GM12878 (cell line): ENCODE measurements around the gene ABCC5. TPM values are rescaled to one million over a fixed set of nuclear protein-coding genes. Genes with fewer than 3 reads are reported as not detected.

ENCODE experiments used
- ATAC-seq: fragments of 200-7000 bp; cut with Tn5 transposase; 3 replicates; pipeline ENCODE4 v1.9.1; 2020; ENCODE audit warnings: mild to moderate bottlenecking, moderate library complexity
- BruUV-seq: library from RNA; stranded (reverse); fragments of 400-500 nt; replicated peaks from 2 replicates; lab custom pipeline; 2021; lab: Mats Ljungman, UMichigan
- CTCF ChIA-PET: fragments of 300-600 bp; sonication (Branson Sonifier 250); formaldehyde crosslinking; extraction: SDS; loops from one replicate; lab custom pipeline; 2021; ENCODE audit warnings: inconsistent platforms; lab: Yijun Ruan, JAX
- POLR2A ChIA-PET: fragments of 350-600 bp; formaldehyde crosslinking; extraction: SDS; loops from one replicate; lab custom pipeline; 2021; ENCODE audit warnings: inconsistent platforms; lab: Charles Lee
- RAD21 ChIA-PET: fragments of 300-600 bp; sonication (Branson Sonifier 250); formaldehyde crosslinking; loops from one replicate; lab custom pipeline; 2023; ENCODE audit warnings: antibody characterized with exemption; ENCODE audit not compliant: unreplicated experiment; lab: Charles Lee
- SMC1A ChIA-PET: fragments of 300-600 bp; sonication (Branson Sonifier 250); formaldehyde crosslinking; loops from one replicate; lab custom pipeline; 2023; ENCODE audit not compliant: unreplicated experiment, uncharacterized antibody; lab: Charles Lee
- DNase-seq: peaks from one replicate; pipeline ENCODE4 v3.0.0-alpha.2; 2011; ENCODE audit warnings: low read depth, low spot score
- FAIRE-seq: peaks from 3 replicates; lab custom pipeline; 2011; peaks lifted over from hg19 to GRCh38; lab: Jason Lieb, UNC
- H2AFZ ChIP-seq: 2 replicates; pipeline ENCODE4 v1.6.0; 2011; ENCODE audit warnings: low read depth, low read length, control low read depth; ENCODE audit not compliant: control insufficient read depth
- H3K27ac ChIP-seq: 2 replicates; pipeline ENCODE4 v1.5.1; 2011; ENCODE audit warnings: control low read depth; ENCODE audit not compliant: control insufficient read depth, insufficient read depth
- H3K27me3 ChIP-seq, 2 experiments: replicated peaks in 1 of 2; 2 replicates each; pipeline versions ENCODE4 v1.6.0 to v1.6.1; 2011; ENCODE audit warnings: low read length in 1 of 2; ENCODE audit not compliant: control insufficient read depth in 2 of 2, insufficient read depth in 2 of 2
- H3K36me3 ChIP-seq, 2 experiments: 2 replicates each; pipeline ENCODE4 v1.5.1; 2011; ENCODE audit warnings: low read length in 1 of 2; ENCODE audit not compliant: control insufficient read depth in 2 of 2, insufficient read depth in 2 of 2
- H3K4me1 ChIP-seq: 2 replicates; pipeline ENCODE4 v1.6.1; 2011; ENCODE audit warnings: mild to moderate bottlenecking, low read length, moderate library complexity, mixed read lengths; ENCODE audit not compliant: control insufficient read depth, insufficient read depth
- H3K4me2 ChIP-seq: 2 replicates; pipeline ENCODE4 v1.6.0; 2011; ENCODE audit warnings: control low read depth; ENCODE audit not compliant: control insufficient read depth, insufficient read depth
- H3K4me3 ChIP-seq: fragments of 200-600 bp; sonication (generic); 2 replicates; pipeline ENCODE4 v1.5.1; 2016
- H3K79me2 ChIP-seq: 2 replicates; pipeline ENCODE4 v1.6.0; 2011; ENCODE audit warnings: low read length; ENCODE audit not compliant: control insufficient read depth, insufficient read depth
- H3K9ac ChIP-seq: 2 replicates; pipeline ENCODE4 v1.8.0; 2011; ENCODE audit warnings: low read length, control low read depth, mixed read lengths; ENCODE audit not compliant: control insufficient read depth, insufficient read depth
- H3K9me3 ChIP-seq: replicated peaks from 3 replicates; pipeline ENCODE4 v1.5.1; 2011; ENCODE audit warnings: mild to moderate bottlenecking, low read length; ENCODE audit not compliant: control insufficient read depth, insufficient read depth
- H4K20me1 ChIP-seq: 2 replicates; pipeline ENCODE4 v1.6.0; 2011; ENCODE audit not compliant: control insufficient read depth, insufficient read depth
- ATF7 ChIP-seq: fragments of 450-650 bp; IDR thresholded peaks from 2 replicates; pipeline ENCODE4 v1.6.1; 2016; ENCODE audit warnings: low read depth, mild to moderate bottlenecking
- CREB1 ChIP-seq: IDR thresholded peaks from 2 replicates; pipeline ENCODE4 v1.6.1; 2012; ENCODE audit warnings: low read depth, mild to moderate bottlenecking, inconsistent platforms
- FOS ChIP-seq: IDR thresholded peaks from 3 replicates; pipeline ENCODE4 v1.6.1; 2011; ENCODE audit warnings: borderline replicate concordance; ENCODE audit not compliant: insufficient read length; ENCODE audit errors: extremely low read depth
- IRF4 ChIP-seq: IDR thresholded peaks from 2 replicates; pipeline ENCODE4 v1.6.1; 2011; ENCODE audit warnings: low read depth, low read length
- JUNB ChIP-seq: IDR thresholded peaks from 2 replicates; pipeline ENCODE4 v1.6.1; 2016; ENCODE audit warnings: antibody characterized with exemption, mild to moderate bottlenecking
- KDM1A ChIP-seq: fragments of 200-600 bp; sonication (generic); IDR thresholded peaks from 2 replicates; pipeline ENCODE4 v1.6.1; 2016; ENCODE audit warnings: borderline replicate concordance
- MEF2B ChIP-seq: fragments of 450-650 bp; IDR thresholded peaks from 2 replicates; pipeline ENCODE4 v1.6.1; 2018; ENCODE audit warnings: mild to moderate bottlenecking, moderate library complexity; ENCODE audit not compliant: partially characterized antibody, poor library complexity, severe bottlenecking
- NFYA ChIP-seq: IDR thresholded peaks from 2 replicates; pipeline ENCODE4 v1.6.1; 2011; ENCODE audit warnings: low read depth, mild to moderate bottlenecking, low read length, improper control_type of control experiment, borderline replicate concordance
- NR2F1 ChIP-seq: fragments of 450-650 bp; conservative IDR thresholded peaks from 2 replicates; pipeline ENCODE4 v1.6.1; 2017; ENCODE audit warnings: mild to moderate bottlenecking
- SREBF2 ChIP-seq: IDR thresholded peaks from 2 replicates; pipeline ENCODE4 v1.6.1; 2012; ENCODE audit warnings: mild to moderate bottlenecking, low read length
- WRNIP1 ChIP-seq: IDR thresholded peaks from 2 replicates; pipeline ENCODE4 v1.6.1; 2011; ENCODE audit warnings: low read depth, low read length, improper control_type of control experiment, borderline replicate concordance
- WGBS: methylation state at CpG from one replicate; pipeline ENCODE4 v1.1.6; 2016; ENCODE audit warnings: low lambda C conversion rate; ENCODE audit not compliant: insufficient replicate concordance, insufficient coverage; ENCODE audit errors: missing lambda C conversion rate; 5-methylcytosine and 5-hydroxymethylcytosine counted together
- in situ Hi-C: fragments of 300-500 bp; cut with MboI; formaldehyde crosslinking; loops from 9 replicates; pipeline ENCODE4 v1.14.3; 2018; ENCODE audit warnings: mixed read lengths
- intact Hi-C: fragments of 100-400 bp; cut with micrococcal nuclease; formaldehyde crosslinking; loops from one replicate; pipeline ENCODE4 v1.14.2; 2022; ENCODE audit not compliant: unreplicated experiment
- polyA plus RNA-seq, 11 experiments: library from polyadenylated mRNA; depleted of rRNA in 4 of 11; unstranded in 6 of 11; stranded (reverse) in 5 of 11; fragments of >200 nt; fragmentation: Nextera tagmentation in 4 of 11; fragmentation: Illumina TruSeq in 1 of 11; extraction: Ambion mirVana in 4 of 11; extraction: Trizol in 1 of 11; gene quantifications; 1 replicate in 1 of 11; 2 replicates in 10 of 11; pipeline versions ENCODE4 v1.2.1 to v1.2.3, GENCODE V29; 2011 to 2016; ENCODE audit warnings: inconsistent platforms in 2 of 11, missing spikeins in 2 of 11, low read depth in 1 of 11
- total RNA-seq, 4 experiments: library from RNA; depleted of rRNA in 3 of 4; stranded (reverse); fragments of >200 nt in 3 of 4; fragmentation: Illumina TruSeq in 1 of 4; extraction: Trizol in 1 of 4; gene quantifications; 2 replicates each; pipeline versions ENCODE4 v1.2.1 to v1.2.3, GENCODE V29; 2013 to 2021
- TF ChIP-seq, protein P1 (sequence below): IDR thresholded peaks from 2 replicates; pipeline ENCODE4 v1.6.1; 2012; ENCODE audit warnings: low read depth, low read length, improper control_type of control experiment
- TF ChIP-seq, protein P2 (sequence below): IDR thresholded peaks from 2 replicates; pipeline ENCODE4 v1.6.1; 2012; ENCODE audit warnings: low read depth, low read length, improper control_type of control experiment
- TF ChIP-seq, protein P3 (sequence below): fragments of 150-350 bp; IDR thresholded peaks from 2 replicates; pipeline ENCODE4 v1.6.1; 2016; ENCODE audit warnings: low read depth, low read length

ABCC5 gene
- total and polyA plus RNA-seq, 10 of the 15 experiments (the other 5 are each of a cell fraction or from before 2014, with no cell fraction given) = 6.0 to 17.8 (median 9.7) TPM

- H3K36me3 ChIP-seq = no peaks in the 10 kb centered on the region
- H3K4me2 ChIP-seq = no peak overlapping the region
- no peak overlapping the region for H3K27ac ChIP-seq
- TF ChIP-seq FOS = no peak
- no peak for TF ChIP-seq WRNIP1
- no peak for TF ChIP-seq SREBF2
- TF ChIP-seq, protein P1, sequence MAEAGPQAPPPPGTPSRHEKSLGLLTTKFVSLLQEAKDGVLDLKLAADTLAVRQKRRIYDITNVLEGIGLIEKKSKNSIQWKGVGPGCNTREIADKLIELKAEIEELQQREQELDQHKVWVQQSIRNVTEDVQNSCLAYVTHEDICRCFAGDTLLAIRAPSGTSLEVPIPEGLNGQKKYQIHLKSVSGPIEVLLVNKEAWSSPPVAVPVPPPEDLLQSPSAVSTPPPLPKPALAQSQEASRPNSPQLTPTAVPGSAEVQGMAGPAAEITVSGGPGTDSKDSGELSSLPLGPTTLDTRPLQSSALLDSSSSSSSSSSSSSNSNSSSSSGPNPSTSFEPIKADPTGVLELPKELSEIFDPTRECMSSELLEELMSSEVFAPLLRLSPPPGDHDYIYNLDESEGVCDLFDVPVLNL = no peak
- TF ChIP-seq CREB1 = no peak
- TF ChIP-seq IRF4 = no peak
- no peak for TF ChIP-seq JUNB
- no peak for TF ChIP-seq KDM1A
- TF ChIP-seq NR2F1 = no peak
- TF ChIP-seq, protein P2, sequence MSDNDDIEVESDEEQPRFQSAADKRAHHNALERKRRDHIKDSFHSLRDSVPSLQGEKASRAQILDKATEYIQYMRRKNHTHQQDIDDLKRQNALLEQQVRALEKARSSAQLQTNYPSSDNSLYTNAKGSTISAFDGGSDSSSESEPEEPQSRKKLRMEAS = no peak
- no peak for TF ChIP-seq MEF2B
- TF ChIP-seq, protein P3, sequence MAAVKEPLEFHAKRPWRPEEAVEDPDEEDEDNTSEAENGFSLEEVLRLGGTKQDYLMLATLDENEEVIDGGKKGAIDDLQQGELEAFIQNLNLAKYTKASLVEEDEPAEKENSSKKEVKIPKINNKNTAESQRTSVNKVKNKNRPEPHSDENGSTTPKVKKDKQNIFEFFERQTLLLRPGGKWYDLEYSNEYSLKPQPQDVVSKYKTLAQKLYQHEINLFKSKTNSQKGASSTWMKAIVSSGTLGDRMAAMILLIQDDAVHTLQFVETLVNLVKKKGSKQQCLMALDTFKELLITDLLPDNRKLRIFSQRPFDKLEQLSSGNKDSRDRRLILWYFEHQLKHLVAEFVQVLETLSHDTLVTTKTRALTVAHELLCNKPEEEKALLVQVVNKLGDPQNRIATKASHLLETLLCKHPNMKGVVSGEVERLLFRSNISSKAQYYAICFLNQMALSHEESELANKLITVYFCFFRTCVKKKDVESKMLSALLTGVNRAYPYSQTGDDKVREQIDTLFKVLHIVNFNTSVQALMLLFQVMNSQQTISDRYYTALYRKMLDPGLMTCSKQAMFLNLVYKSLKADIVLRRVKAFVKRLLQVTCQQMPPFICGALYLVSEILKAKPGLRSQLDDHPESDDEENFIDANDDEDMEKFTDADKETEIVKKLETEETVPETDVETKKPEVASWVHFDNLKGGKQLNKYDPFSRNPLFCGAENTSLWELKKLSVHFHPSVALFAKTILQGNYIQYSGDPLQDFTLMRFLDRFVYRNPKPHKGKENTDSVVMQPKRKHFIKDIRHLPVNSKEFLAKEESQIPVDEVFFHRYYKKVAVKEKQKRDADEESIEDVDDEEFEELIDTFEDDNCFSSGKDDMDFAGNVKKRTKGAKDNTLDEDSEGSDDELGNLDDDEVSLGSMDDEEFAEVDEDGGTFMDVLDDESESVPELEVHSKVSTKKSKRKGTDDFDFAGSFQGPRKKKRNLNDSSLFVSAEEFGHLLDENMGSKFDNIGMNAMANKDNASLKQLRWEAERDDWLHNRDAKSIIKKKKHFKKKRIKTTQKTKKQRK = no peak
- TF ChIP-seq ATF7 = no peak
- TF ChIP-seq NFYA = no peak
- no TSS peak for BruUV-seq
- H3K9me3 ChIP-seq = no peaks in the 10 kb centered on the region
- SMC1A ChIA-PET = no interaction called here
- H2AFZ ChIP-seq = no peak overlapping the region
- FAIRE-seq (no peak), ATAC-seq (no peak), DNase-seq (no peak)
- 48% methylated on average over 14 of the region's 14 CpGs for WGBS
- H4K20me1 ChIP-seq = no peaks in the 10 kb centered on the region
- no peak overlapping the region for H3K9ac ChIP-seq
- no peaks in the 10 kb centered on the region for H3K4me1 ChIP-seq
- intact Hi-C loops = no loop called here
- CTCF ChIA-PET = no interaction called here
- RAD21 ChIA-PET = no interaction called here
- no peaks in the 10 kb centered on the region for H3K79me2 ChIP-seq
- H3K4me3 ChIP-seq = no peak overlapping the region
- in situ Hi-C loops = no loop called here
- POLR2A ChIA-PET = no interaction called here
- no peaks in the 10 kb centered on the region for H3K27me3 ChIP-seq
Measured at GRCh38 chr3:183909030-183909600, 108.6 kb downstream of the ABCC5 start.
